GM12891 (cell line): ENCODE measurements around the gene PALM.

Source experiments
- POLR2A ChIP-seq: IDR thresholded peaks from 2 replicates; pipeline ENCODE4 v1.6.1; 2011; ENCODE audit warnings: low read depth, low read length, control low read depth
- POLR2AphosphoS5 ChIP-seq: IDR thresholded peaks from 2 replicates; pipeline ENCODE4 v1.6.1; 2011; ENCODE audit warnings: low read depth, low read length, control low read depth
- POU2F2 ChIP-seq: IDR thresholded peaks from 2 replicates; pipeline ENCODE4 v1.6.1; 2011; ENCODE audit warnings: low read depth, mild to moderate bottlenecking, control low read depth, low read length, moderate library complexity
- TAF1 ChIP-seq: IDR thresholded peaks from 2 replicates; pipeline ENCODE4 v1.6.1; 2011; ENCODE audit warnings: low read depth, low read length, control low read depth

DNA sequence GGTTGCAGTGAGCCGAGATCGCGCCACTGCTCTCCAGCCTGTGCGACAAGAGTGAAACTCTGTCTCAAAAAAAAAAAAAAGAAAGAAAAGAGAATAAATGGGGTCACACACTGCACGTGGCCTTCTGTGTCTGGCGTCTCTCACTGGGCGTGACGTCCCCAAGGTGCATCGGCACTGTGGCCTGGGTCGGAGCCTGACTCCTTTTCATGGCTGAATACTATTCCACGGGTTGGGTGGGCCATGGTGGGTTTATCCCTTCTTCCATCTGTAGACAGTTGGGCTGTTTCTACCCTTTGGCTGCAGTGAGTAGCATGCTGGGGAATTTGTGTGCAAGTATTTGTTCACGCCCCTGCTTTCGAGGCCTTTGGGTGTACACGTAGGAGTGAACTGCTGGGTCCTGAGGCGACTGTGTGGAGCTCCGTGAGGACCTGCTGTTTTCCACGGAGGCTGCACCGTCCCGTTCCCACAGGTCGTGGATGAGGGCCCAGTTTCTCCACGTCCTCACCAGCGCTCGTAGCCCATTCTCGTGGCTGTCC lies 33.9 kb downstream of the PALM start:
- no peak for TF ChIP-seq POLR2A
- TF ChIP-seq TAF1 = no peak
- TF ChIP-seq POLR2AphosphoS5 = no peak
- no peak for TF ChIP-seq POU2F2
